EH (cell line): ENCODE results near the gene ZNF558.
"Not testable (repeated sequence)": the region's sequence is repeated elsewhere in the genome, so short reads cannot be mapped to it uniquely, and the experiment has no call there.

Source experiments
- DNase-seq: peaks from one replicate; pipeline ENCODE4 v3.0.0-alpha.2; 2015; ENCODE audit warnings: low read depth

The ZNF558 gene

GRCh38 chr19:8794823-8795222 lies 37.3 kb downstream of the ZNF558 start:
- no peak for DNase-seq

- not testable (repeated sequence) for DNase-seq
These were observed 58.5 kb downstream of the ZNF558 start for GRCh38 chr19:8773587-8773986.

- not testable (repeated sequence) for DNase-seq
These were observed 62.8 kb downstream of the ZNF558 start for GRCh38 chr19:8769265-8769664.

- not testable (repeated sequence) for DNase-seq
These were observed 64.8 kb downstream of the ZNF558 start for GRCh38 chr19:8767257-8767656.
